WTC11 (cell line): Measurements from ENCODE around the gene MMP23B. TPM values are rescaled to one million over a fixed set of nuclear protein-coding genes. Genes with fewer than 3 reads are reported as not detected.

Experiments used
- ATAC-seq: fragments of 200-7000 bp; cut with Tn5 transposase; 2 replicates; pipeline ENCODE4 v1.10.0; 2021; ENCODE audit warnings: mild to moderate bottlenecking, moderate library complexity
- CTCF ChIA-PET: fragments of 300-600 bp; sonication (Branson Sonifier 250); formaldehyde crosslinking; loops from one replicate; lab custom pipeline; 2021; ENCODE audit warnings: antibody characterized with exemption; lab: Charles Lee
- POLR2A ChIA-PET: fragments of 350-600 bp; sonication (Branson Sonifier 250); formaldehyde crosslinking; loops from one replicate; lab custom pipeline; 2021; ENCODE audit warnings: antibody characterized with exemption; lab: Charles Lee
- DNase-seq: peaks from one replicate; pipeline ENCODE4 v3.0.0; 2021; ENCODE audit warnings: low spot score
- H3K27ac Mint-ChIP-seq: 2 replicates; pipeline ENCODE4 v1.8.0; 2021; ENCODE audit warnings: mixed read lengths
- H3K27me3 Mint-ChIP-seq: 2 replicates; pipeline ENCODE4 v1.8.0; 2021; ENCODE audit warnings: low read depth, mild to moderate bottlenecking, moderate library complexity, mixed read lengths
- H3K36me3 Mint-ChIP-seq: 2 replicates; pipeline ENCODE4 v1.8.0; 2021; ENCODE audit warnings: mixed read lengths
- H3K4me1 Mint-ChIP-seq: 2 replicates; pipeline ENCODE4 v1.8.0; 2022; ENCODE audit warnings: mixed read lengths
- H3K4me3 Mint-ChIP-seq: 2 replicates; pipeline ENCODE4 v1.8.0; 2021; ENCODE audit warnings: mild to moderate bottlenecking, moderate library complexity, mixed read lengths
- H3K9me3 Mint-ChIP-seq: 2 replicates; pipeline ENCODE4 v1.8.0; 2021; ENCODE audit warnings: mixed read lengths
- FOXJ3 ChIP-seq: sonication (generic); formaldehyde crosslinking; IDR thresholded peaks from 2 replicates; pipeline ENCODE4 v1.9.0; 2021; ENCODE audit warnings: missing genetic modification reagents, mild to moderate bottlenecking, borderline replicate concordance
- GRHL2 ChIP-seq: fragments of 250-450 bp; sonication (Bioruptor Pico); IDR thresholded peaks from 2 replicates; pipeline ENCODE4 v1.8.0; 2022; ENCODE audit warnings: mild to moderate bottlenecking, moderate library complexity; ENCODE audit not compliant: insufficient replicate concordance, severe bottlenecking
- MXD4 ChIP-seq: fragments of 250-450 bp; sonication (Bioruptor Pico); IDR thresholded peaks from 2 replicates; pipeline ENCODE4 v1.8.0; 2021; ENCODE audit warnings: mild to moderate bottlenecking, moderate library complexity, borderline replicate concordance
- NR2C2 ChIP-seq: sonication (generic); formaldehyde crosslinking; IDR thresholded peaks from 2 replicates; pipeline ENCODE4 v1.8.0; 2022; ENCODE audit warnings: mild to moderate bottlenecking, missing genetic modification reagents
- NR3C1 ChIP-seq: sonication (generic); formaldehyde crosslinking; conservative IDR thresholded peaks from 2 replicates; pipeline ENCODE4 v1.8.1; 2023; ENCODE audit warnings: low read depth, mild to moderate bottlenecking, missing genetic modification reagents
- SMAD3 ChIP-seq: sonication (generic); formaldehyde crosslinking; IDR thresholded peaks from 2 replicates; pipeline ENCODE4 v1.8.0; 2022; ENCODE audit warnings: missing genetic modification reagents, mild to moderate bottlenecking, borderline replicate concordance
- SP1 ChIP-seq: sonication (generic); formaldehyde crosslinking; conservative IDR thresholded peaks from 2 replicates; pipeline ENCODE4 v1.8.1; 2022; ENCODE audit warnings: missing genetic modification reagents
- TP53 ChIP-seq: sonication (generic); formaldehyde crosslinking; IDR thresholded peaks from 2 replicates; pipeline ENCODE4 v1.8.1; 2023; ENCODE audit warnings: mild to moderate bottlenecking, missing genetic modification reagents
- ZNF121 ChIP-seq: sonication (generic); formaldehyde crosslinking; IDR thresholded peaks from 2 replicates; pipeline ENCODE4 v1.8.0; 2023; ENCODE audit warnings: missing genetic modification reagents
- ZNF232 ChIP-seq: sonication (generic); formaldehyde crosslinking; IDR thresholded peaks from 2 replicates; pipeline ENCODE4 v1.8.0; 2022; ENCODE audit warnings: mild to moderate bottlenecking, missing genetic modification reagents
- ZNF423 ChIP-seq: fragments of 250-450 bp; sonication (Bioruptor Pico); IDR thresholded peaks from 2 replicates; pipeline ENCODE4 v2.1.2; 2022; ENCODE audit warnings: mild to moderate bottlenecking, moderate library complexity
- total RNA-seq: library from RNA; stranded (reverse); gene quantifications from 3 replicates; pipeline ENCODE4 v1.2.3, GENCODE V29; 2021
- TF ChIP-seq, protein P1 (sequence below): sonication (generic); formaldehyde crosslinking; IDR thresholded peaks from 2 replicates; pipeline ENCODE4 v1.8.1; 2023; ENCODE audit warnings: mild to moderate bottlenecking, moderate library complexity, missing genetic modification reagents
- TF ChIP-seq, protein P2 (sequence below): sonication (generic); formaldehyde crosslinking; IDR thresholded peaks from 2 replicates; pipeline ENCODE4 v1.8.0; 2022; ENCODE audit warnings: mild to moderate bottlenecking, missing genetic modification reagents
- TF ChIP-seq, protein P3 (sequence below): sonication (generic); formaldehyde crosslinking; IDR thresholded peaks from 2 replicates; pipeline ENCODE4 v1.8.0; 2022; ENCODE audit warnings: mild to moderate bottlenecking, missing genetic modification reagents
- TF ChIP-seq, protein P4 (sequence below): sonication (generic); formaldehyde crosslinking; IDR thresholded peaks from 2 replicates; pipeline ENCODE4 v1.8.1; 2022; ENCODE audit warnings: mild to moderate bottlenecking, moderate library complexity, missing genetic modification reagents
- TF ChIP-seq, protein P5 (sequence below): sonication (generic); formaldehyde crosslinking; IDR thresholded peaks from 2 replicates; pipeline ENCODE4 v1.8.0; 2022; ENCODE audit warnings: mild to moderate bottlenecking, missing genetic modification reagents
- TF ChIP-seq, protein P6 (sequence below): sonication (generic); formaldehyde crosslinking; IDR thresholded peaks from 2 replicates; pipeline ENCODE4 v1.8.1; 2022; ENCODE audit warnings: low read depth, mild to moderate bottlenecking, moderate library complexity, missing genetic modification reagents, borderline replicate concordance

Gene MMP23B
- total RNA-seq, 1 experiment from 2014 or later, result 20.0 TPM

DNA sequence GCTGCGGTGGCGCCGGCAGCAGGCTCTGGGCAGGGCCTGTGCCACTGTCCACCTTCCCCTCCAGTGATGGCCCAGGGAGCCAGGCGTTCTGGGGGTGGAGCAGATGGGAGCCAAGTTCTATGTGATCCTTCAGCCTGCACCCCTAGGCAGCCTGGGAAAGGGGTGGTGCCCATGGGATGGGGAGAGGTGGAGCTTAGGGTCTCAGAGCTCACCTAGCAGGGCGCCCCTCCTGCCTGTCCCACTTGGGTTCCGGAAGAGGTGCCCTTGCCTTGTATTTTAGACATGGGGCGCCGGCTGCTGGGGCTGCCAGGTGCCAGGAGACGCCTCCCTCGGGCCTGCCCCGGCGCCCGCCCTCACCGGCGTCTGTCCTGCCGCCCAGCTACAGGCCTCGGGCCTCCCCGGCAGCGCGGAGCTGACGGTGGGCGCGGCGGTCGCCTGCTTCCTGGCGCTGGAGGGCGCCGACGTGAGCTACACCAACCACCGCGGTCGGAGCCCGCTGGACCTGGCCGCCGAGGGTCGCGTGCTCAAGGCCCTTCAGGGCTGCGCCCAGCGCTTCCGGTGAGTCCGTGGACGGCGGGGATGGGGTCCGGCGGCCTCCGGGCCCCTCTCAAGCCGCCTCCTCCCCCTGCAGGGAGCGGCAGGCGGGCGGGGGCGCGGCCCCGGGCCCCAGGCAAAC is 3.1 kb upstream of the MMP23B start (continued):
- TF ChIP-seq, protein P1, sequence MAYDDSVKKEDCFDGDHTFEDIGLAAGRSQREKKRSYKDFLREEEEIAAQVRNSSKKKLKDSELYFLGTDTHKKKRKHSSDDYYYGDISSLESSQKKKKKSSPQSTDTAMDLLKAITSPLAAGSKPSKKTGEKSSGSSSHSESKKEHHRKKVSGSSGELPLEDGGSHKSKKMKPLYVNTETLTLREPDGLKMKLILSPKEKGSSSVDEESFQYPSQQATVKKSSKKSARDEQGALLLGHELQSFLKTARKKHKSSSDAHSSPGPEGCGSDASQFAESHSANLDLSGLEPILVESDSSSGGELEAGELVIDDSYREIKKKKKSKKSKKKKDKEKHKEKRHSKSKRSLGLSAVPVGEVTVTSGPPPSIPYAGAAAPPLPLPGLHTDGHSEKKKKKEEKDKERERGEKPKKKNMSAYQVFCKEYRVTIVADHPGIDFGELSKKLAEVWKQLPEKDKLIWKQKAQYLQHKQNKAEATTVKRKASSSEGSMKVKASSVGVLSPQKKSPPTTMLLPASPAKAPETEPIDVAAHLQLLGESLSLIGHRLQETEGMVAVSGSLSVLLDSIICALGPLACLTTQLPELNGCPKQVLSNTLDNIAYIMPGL, result peak; percentile 35; the same call in 1 of the 2 replicates
- TF ChIP-seq, protein P2, sequence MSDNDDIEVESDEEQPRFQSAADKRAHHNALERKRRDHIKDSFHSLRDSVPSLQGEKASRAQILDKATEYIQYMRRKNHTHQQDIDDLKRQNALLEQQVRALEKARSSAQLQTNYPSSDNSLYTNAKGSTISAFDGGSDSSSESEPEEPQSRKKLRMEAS, result peak; percentile 47; the same call in 1 of the 2 replicates
- TF ChIP-seq SP1 (no peak), MXD4 (CRISPR knock-in tag) (no peak), NR3C1 (CRISPR knock-in tag) (no peak)
- TF ChIP-seq, protein P3, sequence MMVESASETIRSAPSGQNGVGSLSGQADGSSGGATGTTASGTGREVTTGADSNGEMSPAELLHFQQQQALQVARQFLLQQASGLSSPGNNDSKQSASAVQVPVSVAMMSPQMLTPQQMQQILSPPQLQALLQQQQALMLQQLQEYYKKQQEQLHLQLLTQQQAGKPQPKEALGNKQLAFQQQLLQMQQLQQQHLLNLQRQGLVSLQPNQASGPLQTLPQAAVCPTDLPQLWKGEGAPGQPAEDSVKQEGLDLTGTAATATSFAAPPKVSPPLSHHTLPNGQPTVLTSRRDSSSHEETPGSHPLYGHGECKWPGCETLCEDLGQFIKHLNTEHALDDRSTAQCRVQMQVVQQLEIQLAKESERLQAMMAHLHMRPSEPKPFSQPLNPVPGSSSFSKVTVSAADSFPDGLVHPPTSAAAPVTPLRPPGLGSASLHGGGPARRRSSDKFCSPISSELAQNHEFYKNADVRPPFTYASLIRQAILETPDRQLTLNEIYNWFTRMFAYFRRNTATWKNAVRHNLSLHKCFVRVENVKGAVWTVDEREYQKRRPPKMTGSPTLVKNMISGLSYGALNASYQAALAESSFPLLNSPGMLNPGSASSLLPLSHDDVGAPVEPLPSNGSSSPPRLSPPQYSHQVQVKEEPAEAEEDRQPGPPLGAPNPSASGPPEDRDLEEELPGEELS (CRISPR knock-in tag), result no peak

DNA sequence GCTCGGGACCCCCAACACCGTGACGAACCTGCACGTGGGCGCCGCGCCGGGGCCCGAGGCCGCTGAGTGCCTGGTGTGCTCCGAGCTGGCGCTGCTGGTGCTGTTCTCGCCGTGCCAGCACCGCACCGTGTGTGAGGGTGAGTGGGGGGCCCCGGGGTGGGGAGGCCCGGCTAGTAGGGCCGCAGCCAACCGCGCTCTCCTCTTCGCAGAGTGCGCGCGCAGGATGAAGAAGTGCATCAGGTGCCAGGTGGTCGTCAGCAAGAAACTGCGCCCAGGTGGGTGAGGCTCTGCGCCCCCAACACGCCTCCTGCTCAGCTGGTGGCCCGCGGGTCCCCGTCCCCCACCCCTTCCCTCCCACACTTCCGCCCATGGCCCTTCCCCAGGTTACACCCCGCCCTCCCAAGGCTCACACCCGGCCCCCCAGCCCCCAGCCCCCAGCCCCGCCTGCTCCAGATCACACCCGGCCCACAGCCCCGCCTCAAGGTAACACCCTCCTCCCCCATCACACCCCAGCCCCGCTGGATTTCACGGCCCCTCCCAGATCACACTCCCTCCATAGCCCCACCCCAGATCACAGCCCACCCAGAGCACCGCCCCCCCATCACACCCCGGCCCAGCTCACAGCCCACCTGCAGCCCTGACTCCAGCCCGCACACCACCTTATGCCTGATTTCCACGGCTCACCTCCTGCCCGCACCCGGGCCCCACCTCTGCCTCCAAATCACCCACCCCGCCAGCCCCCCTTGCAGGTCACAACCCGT is 2.4 kb upstream of the MMP23B start:
- TF ChIP-seq, protein P4, sequence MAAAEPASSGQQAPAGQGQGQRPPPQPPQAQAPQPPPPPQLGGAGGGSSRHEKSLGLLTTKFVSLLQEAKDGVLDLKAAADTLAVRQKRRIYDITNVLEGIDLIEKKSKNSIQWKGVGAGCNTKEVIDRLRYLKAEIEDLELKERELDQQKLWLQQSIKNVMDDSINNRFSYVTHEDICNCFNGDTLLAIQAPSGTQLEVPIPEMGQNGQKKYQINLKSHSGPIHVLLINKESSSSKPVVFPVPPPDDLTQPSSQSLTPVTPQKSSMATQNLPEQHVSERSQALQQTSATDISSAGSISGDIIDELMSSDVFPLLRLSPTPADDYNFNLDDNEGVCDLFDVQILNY, result 0 out of 2 replicates have a peak, but pooled peaks have one; percentile 2
- TF ChIP-seq SMAD3 (CRISPR knock-in tag), result no peak
- TF ChIP-seq, protein P1, result peak; percentile 16; the same call in 1 of the 2 replicates
- peak overlapping the region; percentile 41 for H3K4me3 Mint-ChIP-seq
- H3K9me3 Mint-ChIP-seq, result no peaks in the 10 kb centered on the region
- no peaks in the 10 kb centered on the region for H3K36me3 Mint-ChIP-seq
- H3K27me3 Mint-ChIP-seq, result peaks cover 6% of the 10 kb centered on the region
- H3K4me1 Mint-ChIP-seq, result peaks cover 2% of the 10 kb centered on the region; the same call in 1 of the 2 replicates
- ChIA-PET POLR2A (interaction anchor here (0.5 to 1.8 kb wide), 4 partner anchors 11 to 64 kb away, joined by 3 to 7 read pairs (median 4); partner anchors contain the start of gene MIB2), CTCF (interaction anchor here (0.6 to 2.2 kb wide), 16 partner anchors 10 to 747 kb away, joined by 3 to 30 read pairs (median 4); partner anchors contain the start of gene MIB2)
- H3K27ac Mint-ChIP-seq, result no peak overlapping the region
- DNase-seq, result peak; percentile 47
- ATAC-seq, result no peak

DNA sequence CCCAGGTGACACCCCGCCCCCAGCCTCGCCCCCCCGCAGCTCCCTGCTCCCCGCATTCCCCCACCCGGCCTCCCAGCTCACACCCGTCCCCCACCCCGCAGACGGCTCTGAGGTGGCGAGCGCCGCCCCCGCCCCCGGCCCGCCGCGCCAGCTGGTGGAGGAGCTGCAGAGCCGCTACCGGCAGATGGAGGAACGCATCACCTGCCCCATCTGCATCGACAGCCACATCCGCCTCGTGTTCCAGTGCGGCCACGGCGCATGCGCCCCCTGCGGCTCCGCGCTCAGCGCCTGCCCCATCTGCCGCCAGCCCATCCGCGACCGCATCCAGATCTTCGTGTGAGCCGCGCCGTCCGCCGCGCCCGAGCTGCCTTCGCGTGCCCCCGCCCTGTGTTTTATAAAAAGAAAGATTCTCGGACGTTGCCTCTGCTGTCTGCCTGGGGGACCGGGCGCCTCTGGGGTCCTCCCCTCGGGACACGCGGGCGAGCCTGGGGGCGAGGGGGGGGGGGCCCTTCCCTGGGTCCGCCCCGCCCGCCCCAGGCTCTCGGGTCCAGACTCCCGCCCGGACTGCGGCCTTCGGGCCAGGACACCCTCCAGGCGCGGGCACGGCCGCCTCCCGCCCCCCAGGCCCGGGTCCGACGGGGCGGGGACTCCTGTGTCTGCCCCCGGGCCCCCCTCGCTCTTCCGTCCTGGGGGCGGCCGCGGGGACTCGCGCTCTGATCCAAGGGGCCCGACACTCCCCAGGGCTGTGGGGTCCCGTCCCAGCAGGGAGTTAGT is 1.6 kb upstream of the MMP23B start:
- peak; percentile 85 for DNase-seq
- H3K4me1 Mint-ChIP-seq, result peaks cover 2% of the 10 kb centered on the region; the same call in 1 of the 2 replicates
- H3K4me3 Mint-ChIP-seq, result peak overlapping the region; percentile 61
- peaks cover 6% of the 10 kb centered on the region for H3K27me3 Mint-ChIP-seq
- POLR2A ChIA-PET, result interaction anchor here (0.5 to 1.8 kb wide), 3 partner anchors 11 to 63 kb away, joined by 3 to 7 read pairs (median 3); partner anchors contain the start of gene MIB2
- no peak overlapping the region for H3K27ac Mint-ChIP-seq
- no peak; the same call in 1 of the 2 replicates for ATAC-seq
- H3K9me3 Mint-ChIP-seq, result no peaks in the 10 kb centered on the region
- H3K36me3 Mint-ChIP-seq, result no peaks in the 10 kb centered on the region
- CTCF ChIA-PET, result interaction anchor here (0.5 to 2.2 kb wide), 8 partner anchors 10 to 746 kb away, joined by 3 to 30 read pairs (median 4); no protein-coding TSS in a partner anchor
- TF ChIP-seq NR2C2, result peak; percentile 43; the same call in 1 of the 2 replicates
- TF ChIP-seq, protein P3 (CRISPR knock-in tag), result peak; percentile 98
- TF ChIP-seq ZNF232 (CRISPR knock-in tag), result peak; percentile 89
- no peak for TF ChIP-seq GRHL2 (CRISPR knock-in tag)
- no peak for TF ChIP-seq FOXJ3 (CRISPR knock-in tag)
- TF ChIP-seq, protein P5, sequence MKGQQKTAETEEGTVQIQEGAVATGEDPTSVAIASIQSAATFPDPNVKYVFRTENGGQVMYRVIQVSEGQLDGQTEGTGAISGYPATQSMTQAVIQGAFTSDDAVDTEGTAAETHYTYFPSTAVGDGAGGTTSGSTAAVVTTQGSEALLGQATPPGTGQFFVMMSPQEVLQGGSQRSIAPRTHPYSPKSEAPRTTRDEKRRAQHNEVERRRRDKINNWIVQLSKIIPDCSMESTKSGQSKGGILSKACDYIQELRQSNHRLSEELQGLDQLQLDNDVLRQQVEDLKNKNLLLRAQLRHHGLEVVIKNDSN (CRISPR knock-in tag), result peak; percentile 68; the same call in 1 of the 2 replicates
- TF ChIP-seq ZNF423 (CRISPR knock-in tag), result no peak
- peak; percentile 84 for TF ChIP-seq ZNF121 (CRISPR knock-in tag)
- peak; percentile 95 for TF ChIP-seq TP53 (CRISPR knock-in tag)
- TF ChIP-seq, protein P6, sequence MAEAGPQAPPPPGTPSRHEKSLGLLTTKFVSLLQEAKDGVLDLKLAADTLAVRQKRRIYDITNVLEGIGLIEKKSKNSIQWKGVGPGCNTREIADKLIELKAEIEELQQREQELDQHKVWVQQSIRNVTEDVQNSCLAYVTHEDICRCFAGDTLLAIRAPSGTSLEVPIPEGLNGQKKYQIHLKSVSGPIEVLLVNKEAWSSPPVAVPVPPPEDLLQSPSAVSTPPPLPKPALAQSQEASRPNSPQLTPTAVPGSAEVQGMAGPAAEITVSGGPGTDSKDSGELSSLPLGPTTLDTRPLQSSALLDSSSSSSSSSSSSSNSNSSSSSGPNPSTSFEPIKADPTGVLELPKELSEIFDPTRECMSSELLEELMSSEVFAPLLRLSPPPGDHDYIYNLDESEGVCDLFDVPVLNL (CRISPR knock-in tag), result no peak
